HG03175 (cell line): ENCODE measurements around the gene PPIF.

Experiments
- ATAC-seq: cut with Tn5 transposase; IDR thresholded peaks from one replicate; pipeline ENCODE4 v1.9.1; 2021; ENCODE audit warnings: mild to moderate bottlenecking, moderate library complexity; ENCODE audit not compliant: unreplicated experiment

The PPIF gene

GRCh38 chr10:79347894-79348639 is 798 bp downstream of the PPIF start:
- ATAC-seq: peak; percentile 73

DNA sequence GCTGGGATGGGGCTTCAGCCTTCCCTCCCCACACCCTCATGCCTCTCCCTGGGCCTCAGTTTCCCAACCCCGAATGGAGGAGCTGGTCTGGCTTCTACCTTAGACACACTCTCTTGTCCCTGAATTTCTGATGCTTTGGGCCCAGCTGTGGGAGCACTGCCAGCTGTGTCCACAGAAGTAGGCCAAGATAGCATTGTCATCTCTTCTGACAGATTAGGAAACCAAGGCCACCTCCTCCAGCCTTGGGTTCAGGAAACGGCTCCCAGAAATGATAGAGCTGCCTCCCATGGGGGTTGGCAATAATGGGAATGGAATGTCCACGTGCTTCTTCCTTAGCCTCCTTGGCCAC is 1.3 kb downstream of the PPIF start:
- no peak for ATAC-seq

DNA sequence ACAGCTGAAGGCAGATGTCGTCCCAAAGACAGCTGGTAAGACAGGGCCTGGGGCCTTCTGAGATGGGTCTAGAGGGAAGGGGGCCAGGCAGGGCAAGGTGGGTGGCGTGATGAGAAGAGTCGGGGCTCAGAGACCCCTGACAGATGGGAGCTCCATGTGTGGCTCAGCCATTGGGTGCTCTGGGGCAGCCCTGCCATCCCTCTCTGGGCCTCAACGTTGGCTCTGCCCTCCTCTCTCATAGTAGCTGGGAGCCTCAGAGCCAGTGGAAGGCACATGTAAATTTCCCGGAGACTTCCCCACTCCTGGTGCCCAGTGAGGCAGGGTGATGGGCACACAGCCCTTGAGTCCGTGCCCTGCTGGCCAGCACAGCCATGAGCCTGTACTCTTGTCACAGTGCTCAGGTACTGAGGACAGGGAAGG is 1.8 kb downstream of the PPIF start:
- no peak for ATAC-seq

GRCh38 chr10:79349766-79350406 is 2.6 kb downstream of the PPIF start:
- ATAC-seq: no peak

- no peak for ATAC-seq
These were observed 3.3 kb downstream of the PPIF start for GRCh38 chr10:79350407-79351154.

DNA sequence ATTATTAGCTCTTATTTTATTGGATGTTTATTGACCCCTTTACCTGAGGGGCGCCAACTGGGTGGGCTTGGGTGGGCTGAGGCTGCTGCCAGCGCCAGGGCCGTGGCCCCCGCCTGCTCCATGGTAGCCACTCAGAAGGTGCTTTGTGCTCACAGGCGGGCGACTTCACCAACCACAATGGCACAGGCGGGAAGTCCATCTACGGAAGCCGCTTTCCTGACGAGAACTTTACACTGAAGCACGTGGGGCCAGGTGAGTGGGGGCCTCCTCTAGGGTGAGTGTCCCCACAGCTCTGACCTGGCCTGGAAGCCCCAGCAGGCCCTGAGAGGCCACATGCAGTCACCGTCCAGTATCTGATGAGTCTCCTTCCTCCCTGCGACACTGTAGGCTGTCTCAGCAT is 4.1 kb downstream of the PPIF start:
- no peak for ATAC-seq

DNA sequence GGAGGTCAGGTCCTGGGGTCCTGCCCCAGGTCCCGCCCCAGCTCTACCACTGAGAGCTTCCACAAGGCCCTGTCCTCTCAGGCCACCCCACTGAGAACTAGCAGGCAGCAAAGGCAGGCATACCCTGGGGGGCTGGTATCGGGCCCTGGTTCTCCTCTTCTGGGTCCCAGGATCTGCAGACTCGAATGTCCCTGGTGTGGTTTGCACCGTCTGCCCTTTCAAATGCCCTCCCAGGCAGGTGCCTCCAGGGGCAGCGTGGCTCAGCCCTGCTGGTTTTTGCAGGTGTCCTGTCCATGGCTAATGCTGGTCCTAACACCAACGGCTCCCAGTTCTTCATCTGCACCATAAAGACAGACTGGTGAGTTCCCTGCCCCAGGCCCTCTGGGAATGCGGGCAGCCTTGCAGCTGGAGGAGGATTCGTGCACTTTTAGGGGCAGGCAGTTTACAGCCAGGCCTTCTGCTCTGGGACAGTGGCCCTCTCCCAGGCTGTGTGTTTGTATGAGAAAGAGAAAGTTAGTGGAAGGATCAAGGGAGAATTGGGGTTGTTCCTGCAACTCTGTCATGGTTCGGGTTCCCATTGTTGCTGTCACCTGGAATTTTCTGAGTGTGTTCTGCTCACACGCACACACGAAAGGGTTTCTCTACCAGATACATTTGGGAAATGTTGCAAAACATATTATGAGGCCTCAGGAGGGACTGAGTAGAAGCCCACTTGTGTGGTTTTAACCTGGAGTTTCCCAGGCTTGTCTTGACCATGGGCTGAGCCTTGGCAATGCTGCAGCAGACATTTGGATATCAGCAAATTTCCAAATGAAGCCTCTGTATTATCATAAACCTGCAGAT is 5.0 kb downstream of the PPIF start:
- no peak for ATAC-seq

DNA sequence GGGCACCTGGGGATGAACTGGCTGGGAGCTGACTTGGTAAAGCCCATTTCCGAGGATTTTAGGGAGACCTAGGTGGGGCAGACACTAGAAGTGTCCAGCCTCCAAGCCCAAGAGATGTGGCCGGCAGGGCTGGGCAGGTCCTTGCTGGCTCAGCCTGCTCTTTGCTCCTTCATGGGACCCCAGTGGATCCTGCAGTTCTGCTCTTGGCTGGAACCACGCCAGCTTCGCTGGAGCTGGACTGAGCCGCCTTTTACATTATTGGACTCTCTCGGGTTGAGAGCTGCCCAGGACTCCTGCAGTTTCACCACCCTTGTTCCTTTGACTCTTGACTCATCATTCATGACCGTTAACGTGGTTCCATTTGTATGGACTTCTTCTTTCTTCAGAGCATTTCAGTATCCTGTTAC is 5.7 kb downstream of the PPIF start:
- ATAC-seq: no peak

DNA sequence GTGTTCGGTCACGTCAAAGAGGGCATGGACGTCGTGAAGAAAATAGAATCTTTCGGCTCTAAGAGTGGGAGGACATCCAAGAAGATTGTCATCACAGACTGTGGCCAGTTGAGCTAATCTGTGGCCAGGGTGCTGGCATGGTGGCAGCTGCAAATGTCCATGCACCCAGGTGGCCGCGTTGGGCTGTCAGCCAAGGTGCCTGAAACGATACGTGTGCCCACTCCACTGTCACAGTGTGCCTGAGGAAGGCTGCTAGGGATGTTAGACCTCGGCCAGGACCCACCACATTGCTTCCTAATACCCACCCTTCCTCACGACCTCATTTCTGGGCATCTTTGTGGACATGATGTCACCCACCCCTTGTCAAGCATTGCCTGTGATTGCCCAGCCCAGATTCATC is 6.5 kb downstream of the PPIF start:
- ATAC-seq: no peak

GRCh38 chr10:79354141-79354540 is 6.9 kb downstream of the PPIF start:
- ATAC-seq: no peak

- ATAC-seq: no peak
These were observed 7.3 kb downstream of the PPIF start for GRCh38 chr10:79354615-79355014.

DNA sequence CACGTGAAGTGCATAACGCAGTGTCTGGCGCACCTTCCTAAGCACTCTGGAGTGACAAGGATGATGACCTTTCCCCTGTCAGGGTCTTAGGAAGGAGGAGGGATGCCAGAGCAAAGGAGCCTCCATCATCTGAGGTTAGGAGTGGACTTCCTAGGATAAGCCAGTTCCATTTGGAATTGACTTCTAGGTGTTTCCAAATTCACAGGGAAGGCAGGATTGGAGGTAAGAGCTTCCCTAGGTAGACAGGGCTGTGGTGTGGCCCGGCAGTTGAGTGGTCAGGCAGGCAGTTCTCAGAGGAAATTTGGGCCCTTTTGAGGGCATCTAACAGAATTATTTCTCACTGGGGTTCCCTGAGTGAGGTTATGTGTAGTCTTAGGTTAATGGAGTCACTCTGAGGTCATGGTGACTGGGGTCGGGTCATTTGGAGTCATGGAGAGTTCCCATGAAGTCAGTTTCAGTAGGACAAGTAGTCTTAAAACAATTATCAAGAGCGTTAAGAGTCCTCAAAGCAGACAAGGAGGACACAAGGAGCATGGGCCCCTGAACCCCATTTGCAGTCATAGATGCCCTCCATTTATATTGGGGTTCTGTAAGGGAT is 8.2 kb downstream of the PPIF start:
- ATAC-seq: no peak

DNA sequence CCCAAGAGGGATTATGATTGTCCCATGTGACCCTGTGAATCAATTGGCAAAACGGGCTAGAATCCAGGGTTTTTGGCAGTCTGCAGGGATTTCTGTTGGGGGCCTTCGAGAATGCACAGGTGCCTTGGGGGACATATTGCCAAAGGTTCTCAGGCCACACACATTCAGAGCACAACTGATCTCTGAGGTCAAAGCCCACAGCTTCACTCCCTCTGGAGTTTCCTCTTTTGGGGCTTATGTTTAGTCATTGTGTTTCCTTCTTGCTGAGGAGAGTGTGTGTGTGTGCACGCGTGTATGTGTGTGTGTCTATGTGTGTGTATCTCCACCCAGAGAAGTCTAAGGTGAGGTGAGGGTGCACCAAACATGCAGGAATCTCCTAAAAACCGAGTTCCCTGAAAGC is 8.8 kb downstream of the PPIF start:
- no peak for ATAC-seq

- no peak for ATAC-seq
These were observed 9.9 kb downstream of the PPIF start for GRCh38 chr10:79357180-79357579.

GRCh38 chr10:79358811-79359210 is 11.5 kb downstream of the PPIF start:
- no peak for ATAC-seq

GRCh38 chr10:79359816-79360498 is 12.7 kb downstream of the PPIF start:
- no peak for ATAC-seq

GRCh38 chr10:79360499-79361342 is 13.5 kb downstream of the PPIF start:
- ATAC-seq: no peak

DNA sequence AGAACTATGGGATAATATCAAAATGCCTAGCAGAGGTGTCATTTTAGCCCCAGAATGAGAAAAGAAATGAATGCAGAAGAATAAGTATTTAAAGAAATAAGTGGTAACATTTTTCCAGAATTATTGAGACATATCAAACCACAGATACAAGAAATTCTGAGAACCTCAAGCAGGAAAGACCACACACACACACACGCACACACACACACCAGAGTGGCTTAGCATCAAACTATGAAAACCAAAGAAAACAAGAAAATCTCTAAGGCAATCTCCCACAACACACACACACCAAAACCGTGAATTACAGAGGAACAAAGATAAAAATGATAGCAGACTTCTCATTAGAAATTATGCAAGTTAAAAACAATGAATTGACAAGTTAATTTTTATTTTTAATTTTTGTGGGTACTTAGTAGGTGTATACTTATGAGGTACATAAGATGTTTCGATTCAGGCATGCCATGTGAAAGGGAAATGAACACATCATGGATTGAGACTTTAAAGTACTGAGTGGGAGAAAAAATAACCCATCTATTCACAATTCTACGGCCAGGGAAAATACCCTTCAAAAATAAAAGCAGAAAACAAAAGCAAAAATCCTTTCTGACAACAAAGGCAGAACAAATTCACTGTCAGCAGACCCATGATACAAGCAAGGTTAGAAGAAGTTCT is 14.6 kb downstream of the PPIF start:
- ATAC-seq: no peak
